Stimulated activated CD8-positive, alpha-beta memory T cell treated with anti-CD3 and anti-CD28 coated beads, Interleukin-7, amount 100 ng/mL, for 24 hours (primary cell): ENCODE measurements around the gene ICE1.
A peak's percentile ranks its signal among the peaks of the same experiment; 100 is the strongest.
"Not testable (repeated sequence)": the region's sequence is repeated elsewhere in the genome, so short reads cannot be mapped to it uniquely, and the experiment has no call there.

ENCODE experiments used
- DNase-seq: peaks from one replicate; pipeline ENCODE4 v3.0.0-alpha.2; 2020; ENCODE audit warnings: low read depth

ICE1 gene

GRCh38 chr5:5421961-5422818 lies at the start of gene ICE1:
Gene ICE1 (plus strand): TSS chr5:5422677. CDS start chr5:5422916, 239 bp downstream.
- peak; percentile 86 for DNase-seq

GRCh38 chr5:5372930-5373329 lies 49.5 kb upstream of the ICE1 start:
- DNase-seq: no peak

GRCh38 chr5:5373351-5373989 lies 49.0 kb upstream of the ICE1 start:
- DNase-seq: no peak

GRCh38 chr5:5374009-5374715 lies 48.3 kb upstream of the ICE1 start:
- no peak for DNase-seq

- DNase-seq: no peak
Observed at GRCh38 chr5:5377780-5378179, 44.7 kb upstream of the ICE1 start.

GRCh38 chr5:5378531-5378930 lies 43.9 kb upstream of the ICE1 start:
- DNase-seq: no peak

GRCh38 chr5:5380298-5380697 lies 42.2 kb upstream of the ICE1 start:
- no peak for DNase-seq

- DNase-seq: no peak
Observed at GRCh38 chr5:5381310-5381913, 41.1 kb upstream of the ICE1 start.

- DNase-seq: no peak
Observed at GRCh38 chr5:5383461-5383860, 39.0 kb upstream of the ICE1 start.

GRCh38 chr5:5384660-5385330 lies 37.7 kb upstream of the ICE1 start:
- DNase-seq: no peak

- no peak for DNase-seq
Observed at GRCh38 chr5:5385331-5385662, 37.2 kb upstream of the ICE1 start.

GRCh38 chr5:5386329-5386728 lies 36.1 kb upstream of the ICE1 start:
- no peak for DNase-seq

- DNase-seq: no peak
Observed at GRCh38 chr5:5387192-5387591, 35.3 kb upstream of the ICE1 start.

- DNase-seq: no peak
Observed at GRCh38 chr5:5387777-5388176, 34.7 kb upstream of the ICE1 start.

- not testable (repeated sequence) for DNase-seq
Observed at GRCh38 chr5:5390121-5390869, 32.2 kb upstream of the ICE1 start.

GRCh38 chr5:5392504-5392903 lies 30.0 kb upstream of the ICE1 start:
- DNase-seq: not testable (repeated sequence)

- DNase-seq: not testable (repeated sequence)
Observed at GRCh38 chr5:5394384-5394986, 28.0 kb upstream of the ICE1 start.

GRCh38 chr5:5395093-5395492 lies 27.4 kb upstream of the ICE1 start:
- not testable (repeated sequence) for DNase-seq

GRCh38 chr5:5398071-5398470 lies 24.4 kb upstream of the ICE1 start:
- no peak for DNase-seq

- no peak for DNase-seq
Observed at GRCh38 chr5:5401095-5401494, 21.4 kb upstream of the ICE1 start.

- DNase-seq: no peak
Observed at GRCh38 chr5:5403741-5404140, 18.7 kb upstream of the ICE1 start.
